ENCODE measurements around the gene ANKS1B. TPM values are rescaled to one million over a fixed set of nuclear protein-coding genes. Genes with fewer than 3 reads are reported as not detected.

ANKS1B gene
- total RNA-seq, 4 donors from 2014 or later = 0.88 to 10.7 (median 4.4) TPM

GRCh38 chr12:98812225-98812624 is 1172.5 kb downstream of the ANKS1B start:
- H3K27ac ChIP-seq = no peak overlapping the region
- no peaks in the 10 kb centered on the region for H3K4me1 ChIP-seq
- H3K9me3 ChIP-seq = no peaks in the 10 kb centered on the region
- no peak for TF ChIP-seq POLR2A (IDR thresholded peaks at IDR 0.05)
- TF ChIP-seq CTCF (IDR thresholded peaks at IDR 0.05) = no peak
- H3K36me3 ChIP-seq = no peaks in the 10 kb centered on the region
- DNase-seq = no peak
- H3K27me3 ChIP-seq = no peaks in the 10 kb centered on the region
- no peak overlapping the region for H3K4me3 ChIP-seq

GRCh38 chr12:98808243-98808875 is 1176.4 kb downstream of the ANKS1B start:
- Histone ChIP-seq H3K27me3 (no peaks in the 10 kb centered on the region), H3K4me3 (no peak overlapping the region), H3K27ac (no peak overlapping the region), H3K4me1 (no peaks in the 10 kb centered on the region), H3K36me3 (no peaks in the 10 kb centered on the region), H3K9me3 (no peaks in the 10 kb centered on the region)
- no peak for DNase-seq
- TF ChIP-seq POLR2A (IDR thresholded peaks at IDR 0.05) (no peak), CTCF (IDR thresholded peaks at IDR 0.05) (no peak)

GRCh38 chr12:98807187-98807586 is 1177.5 kb downstream of the ANKS1B start:
- Histone ChIP-seq H3K4me3 (no peak overlapping the region), H3K27ac (no peak overlapping the region), H3K9me3 (no peaks in the 10 kb centered on the region), H3K27me3 (no peaks in the 10 kb centered on the region), H3K4me1 (no peaks in the 10 kb centered on the region), H3K36me3 (no peaks in the 10 kb centered on the region)
- TF ChIP-seq POLR2A (IDR thresholded peaks at IDR 0.05) (no peak), CTCF (IDR thresholded peaks at IDR 0.05) (no peak)
- DNase-seq = no peak

GRCh38 chr12:98803468-98804209 is 1181.1 kb downstream of the ANKS1B start:
- no peaks in the 10 kb centered on the region for H3K27me3 ChIP-seq

GRCh38 chr12:98799822-98800221 is 1184.9 kb downstream of the ANKS1B start:
- Histone ChIP-seq H3K27me3 (no peaks in the 10 kb centered on the region), H3K4me3 (no peak overlapping the region), H3K4me1 (no peaks in the 10 kb centered on the region), H3K9me3 (no peaks in the 10 kb centered on the region), H3K36me3 (no peaks in the 10 kb centered on the region), H3K27ac (no peak overlapping the region)
- TF ChIP-seq CTCF (IDR thresholded peaks at IDR 0.05) = no peak
- no peak for TF ChIP-seq POLR2A (IDR thresholded peaks at IDR 0.05)
- no peak for DNase-seq

More at GRCh38 chr12:98803468-98804209, 1181.1 kb downstream of the ANKS1B start:
- no peak overlapping the region for H3K27ac ChIP-seq
- no peaks in the 10 kb centered on the region for H3K4me1 ChIP-seq
- H3K36me3 ChIP-seq = no peaks in the 10 kb centered on the region
- DNase-seq = no peak
- TF ChIP-seq POLR2A (IDR thresholded peaks at IDR 0.05) = no peak
- no peaks in the 10 kb centered on the region for H3K9me3 ChIP-seq
- H3K4me3 ChIP-seq = no peak overlapping the region

- no peaks in the 10 kb centered on the region for H3K36me3 ChIP-seq
These were observed 1185.5 kb downstream of the ANKS1B start for GRCh38 chr12:98799146-98799810.

More at GRCh38 chr12:98799146-98799810, 1185.5 kb downstream of the ANKS1B start:
- no peaks in the 10 kb centered on the region for H3K4me1 ChIP-seq
- H3K27me3 ChIP-seq = no peaks in the 10 kb centered on the region
- H3K4me3 ChIP-seq = no peak overlapping the region
- H3K9me3 ChIP-seq = no peaks in the 10 kb centered on the region
- H3K27ac ChIP-seq = no peak overlapping the region
- TF ChIP-seq POLR2A (IDR thresholded peaks at IDR 0.05) (no peak), CTCF (IDR thresholded peaks at IDR 0.05) (no peak)
- no peak for DNase-seq

All from Peyer's patch (tissue), 4 donors.